Common myeloid progenitor, CD34-positive (primary cell): ENCODE results near the gene KRT83.

ENCODE experiments used
- CTCF ChIA-PET: fragments of 350-600 bp; sonication (Branson Sonifier 250); formaldehyde crosslinking; loops from one replicate; lab custom pipeline; 2021; ENCODE audit warnings: antibody characterized with exemption; lab: Charles Lee
- POLR2A ChIA-PET: fragments of 350-600 bp; sonication (Branson Sonifier 250); formaldehyde crosslinking; loops from one replicate; lab custom pipeline; 2021; ENCODE audit warnings: antibody characterized with exemption; lab: Charles Lee
- DNase-seq, 3 donors: peaks; one replicate each; pipeline versions ENCODE4 v3.0.0 to v3.0.0-alpha.2; 2013
- H3K27ac ChIP-seq, 2 experiments: 1 replicate in 1 of 2; 2 replicates in 1 of 2; pipeline ENCODE4 v1.7.0; 2013; ENCODE audit warnings: inconsistent platforms in 2 of 2, low read length in 2 of 2, mild to moderate bottlenecking in 2 of 2, low read depth in 1 of 2, moderate library complexity in 1 of 2; ENCODE audit not compliant: severe bottlenecking in 2 of 2, insufficient read depth in 1 of 2, poor library complexity in 1 of 2
- H3K27me3 ChIP-seq, 5 experiments: replicated peaks in 2 of 5; 1 replicate in 3 of 5; 2 replicates in 2 of 5; pipeline versions ENCODE4 v1.6.1 to v1.7.0; 2013; ENCODE audit warnings: low read length in 4 of 5, mild to moderate bottlenecking in 2 of 5, moderate library complexity in 2 of 5, inconsistent platforms in 1 of 5; ENCODE audit not compliant: insufficient read depth in 5 of 5, control insufficient read depth in 4 of 5
- H3K36me3 ChIP-seq, 4 experiments: 1 replicate in 2 of 4; 2 replicates in 2 of 4; pipeline versions ENCODE4 v1.6.1 to v1.7.0; 2013; ENCODE audit warnings: low read length in 3 of 4, control low read depth in 1 of 4, mild to moderate bottlenecking in 1 of 4; ENCODE audit not compliant: control insufficient read depth in 4 of 4, insufficient read depth in 4 of 4
- H3K4me1 ChIP-seq, 4 experiments: 1 replicate in 3 of 4; 2 replicates in 1 of 4; pipeline versions ENCODE4 v1.6.1 to v1.7.1; 2013; ENCODE audit warnings: low read length in 3 of 4, mild to moderate bottlenecking in 3 of 4, control low read depth in 1 of 4, inconsistent platforms in 1 of 4, moderate library complexity in 1 of 4; ENCODE audit not compliant: control insufficient read depth in 4 of 4, insufficient read depth in 4 of 4; ENCODE audit errors: control extremely low read depth in 1 of 4
- H3K4me3 ChIP-seq, 7 experiments: 1 replicate in 4 of 7; 2 replicates in 3 of 7; pipeline versions ENCODE4 v1.5.1 to v1.7.0; 2013; ENCODE audit warnings: mild to moderate bottlenecking in 7 of 7, low read length in 6 of 7, moderate library complexity in 6 of 7, inconsistent platforms in 2 of 7, low read depth in 2 of 7, control low read depth in 1 of 7; ENCODE audit not compliant: insufficient read depth in 4 of 7, control insufficient read depth in 1 of 7; ENCODE audit errors: extremely low read depth in 1 of 7
- H3K9me3 ChIP-seq, 5 experiments: 1 replicate in 4 of 5; 2 replicates in 1 of 5; pipeline versions ENCODE4 v1.6.1 to v1.7.1; 2013; ENCODE audit warnings: low read length in 4 of 5, mild to moderate bottlenecking in 2 of 5, inconsistent platforms in 1 of 5, low read depth in 1 of 5, moderate library complexity in 1 of 5; ENCODE audit not compliant: control insufficient read depth in 4 of 5, insufficient read depth in 2 of 5; ENCODE audit errors: control extremely low read depth in 1 of 5
- WGBS: methylation state at CpG from one replicate; pipeline ENCODE4 v1.1.5; 2013; ENCODE audit not compliant: insufficient coverage; 5-methylcytosine and 5-hydroxymethylcytosine counted together

KRT83 gene

DNA sequence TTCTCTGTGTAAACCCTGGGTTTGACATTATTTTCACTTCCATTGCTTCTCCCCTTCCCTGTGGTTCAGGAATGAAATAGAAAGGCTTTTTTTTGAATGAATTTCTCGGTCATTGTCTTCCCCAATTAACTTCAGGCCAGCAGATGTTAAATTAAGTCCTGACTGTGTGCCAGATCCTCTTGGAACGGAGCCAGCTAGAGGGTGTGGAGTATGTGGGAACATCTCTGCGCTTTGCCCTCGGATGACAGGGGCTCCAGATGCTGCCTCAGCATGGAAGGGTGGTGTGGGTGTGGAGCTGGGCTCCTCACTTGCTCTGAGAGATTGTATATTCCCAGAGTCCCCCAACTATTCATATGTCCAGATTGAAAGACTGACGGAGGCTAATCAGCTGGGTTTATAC is 33.0 kb upstream of the KRT83 start:
- no peaks in the 10 kb centered on the region for H3K9me3 ChIP-seq
- no peak for DNase-seq
- peaks cover 0 to 9% (median 0%) of the 10 kb centered on the region in 5 experiments for H3K27me3 ChIP-seq
- ChIA-PET CTCF (interaction anchor here (1.8 to 3.1 kb wide), 2 partner anchors 7 to 18 kb away, joined by 6 to 16 read pairs; no protein-coding TSS in a partner anchor), POLR2A (no interaction called here)
- H3K27ac ChIP-seq, result no peak overlapping the region
- H3K4me3 ChIP-seq, result no peak overlapping the region
- WGBS, result no CpG with 5 or more reads among the region's 5 CpGs
- no peaks in the 10 kb centered on the region for H3K36me3 ChIP-seq
- peaks cover 0 to 26% (median 9%) of the 10 kb centered on the region in 4 experiments for H3K4me1 ChIP-seq

DNA sequence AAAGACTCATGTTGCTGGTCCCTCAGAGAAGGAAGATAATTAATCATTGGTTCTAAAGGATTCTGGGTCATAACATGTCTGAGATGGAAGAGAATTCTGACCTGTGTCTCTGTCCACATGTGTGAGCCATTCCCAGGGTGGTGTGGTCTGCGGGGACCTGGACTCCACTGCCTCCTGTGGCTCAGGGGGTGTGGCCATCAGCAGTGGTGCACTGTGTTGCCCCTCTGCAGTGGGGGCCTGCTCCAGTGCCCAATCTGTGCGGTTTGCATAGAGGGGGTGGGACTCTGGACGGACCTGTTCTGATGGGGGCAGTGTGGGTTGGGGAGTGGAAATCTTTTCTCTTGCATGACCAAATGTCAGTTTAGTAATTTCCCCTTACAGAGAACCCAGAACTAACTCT is 32.6 kb upstream of the KRT83 start:
- ChIA-PET POLR2A (no interaction called here), CTCF (interaction anchor here (1.8 to 3.1 kb wide), 2 partner anchors 8 to 19 kb away, joined by 6 to 16 read pairs; no protein-coding TSS in a partner anchor)
- Histone ChIP-seq H3K36me3 (no peaks in the 10 kb centered on the region), H3K4me1 (peaks cover 0 to 24% (median 7%) of the 10 kb centered on the region in 4 experiments), H3K4me3 (no peak overlapping the region), H3K9me3 (no peaks in the 10 kb centered on the region), H3K27ac (no peak overlapping the region), H3K27me3 (peaks cover 0 to 9% (median 0%) of the 10 kb centered on the region in 5 experiments)
- 100% methylated on average over 1 of the region's 3 CpGs for WGBS
- DNase-seq, result no peak

DNA sequence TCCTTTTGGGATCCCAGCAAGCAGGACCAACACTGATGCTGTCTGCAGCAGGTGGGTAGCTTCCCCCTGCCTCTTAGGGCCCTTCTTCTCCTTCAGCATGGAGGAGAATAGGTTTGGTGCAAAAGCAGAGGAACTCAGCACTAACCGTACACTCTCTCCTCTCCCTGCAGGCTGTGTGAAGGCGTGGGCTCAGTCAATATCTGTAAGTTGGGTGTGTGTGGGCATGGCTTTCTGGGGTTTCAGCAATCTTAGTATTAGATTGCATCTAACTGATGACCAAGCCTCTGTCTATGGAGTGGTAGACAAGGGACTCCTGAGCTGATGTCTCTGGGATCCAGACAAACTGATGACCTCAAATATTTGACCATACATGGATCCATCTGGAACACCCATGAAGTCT is 31.8 kb upstream of the KRT83 start:
- ChIA-PET CTCF (interaction anchor here (1.2 to 3.1 kb wide), 6 partner anchors 8 to 196 kb away, joined by 3 to 16 read pairs (median 6); no protein-coding TSS in a partner anchor), POLR2A (no interaction called here)
- no peaks in the 10 kb centered on the region for H3K36me3 ChIP-seq
- no peak overlapping the region for H3K27ac ChIP-seq
- H3K4me3 ChIP-seq, result no peak overlapping the region
- H3K27me3 ChIP-seq, result peaks cover 0 to 13% (median 0%) of the 10 kb centered on the region in 5 experiments
- H3K9me3 ChIP-seq, result no peaks in the 10 kb centered on the region
- no CpG with 5 or more reads among the region's 2 CpGs for WGBS
- peaks cover 0 to 18% (median 7%) of the 10 kb centered on the region in 4 experiments for H3K4me1 ChIP-seq
- no peak for DNase-seq

DNA sequence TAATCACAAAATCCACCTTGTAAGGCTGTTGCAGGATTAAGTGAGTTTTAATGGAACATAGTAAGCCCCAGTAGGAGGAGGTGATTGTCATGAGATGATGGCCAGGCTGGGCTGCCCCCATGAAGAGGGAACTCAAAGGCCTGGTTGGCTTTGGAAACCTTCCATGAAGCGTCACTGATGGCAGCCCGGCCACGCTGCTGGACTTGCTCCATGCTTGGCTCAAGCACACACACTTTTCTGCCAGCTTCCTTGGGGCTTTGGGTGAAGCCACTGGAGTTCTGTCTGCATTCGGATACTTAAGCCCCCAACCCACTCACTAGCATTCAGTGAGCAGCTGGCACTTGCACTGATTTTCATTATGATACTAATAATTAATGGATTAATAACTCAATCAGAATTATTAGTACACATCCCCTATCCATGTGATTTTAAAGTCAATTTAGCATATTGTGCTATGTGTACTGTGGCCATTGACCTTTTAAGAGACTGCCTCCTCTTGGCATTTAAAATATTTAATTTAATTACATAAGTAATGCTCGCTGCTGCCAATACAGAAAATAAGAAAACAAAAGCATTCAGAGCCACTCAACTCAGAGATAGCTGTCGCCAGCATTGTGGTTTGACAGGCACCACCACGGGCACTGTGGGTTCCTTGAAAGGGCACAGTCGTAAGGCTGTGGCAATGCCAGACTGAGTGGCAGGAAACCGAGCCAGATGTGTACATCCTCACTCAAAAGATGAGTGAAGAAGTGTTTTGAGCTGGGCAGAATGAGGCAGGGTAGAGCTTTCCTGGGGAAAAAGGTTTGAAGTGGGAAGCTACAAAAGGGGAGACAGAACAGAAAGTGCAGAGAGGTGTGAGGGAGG is 30.2 kb upstream of the KRT83 start:
- ChIA-PET CTCF (interaction anchor here (0.7 to 3.1 kb wide), 12 partner anchors 10 to 527 kb away, joined by 3 to 16 read pairs (median 6); no protein-coding TSS in a partner anchor), POLR2A (no interaction called here)
- Histone ChIP-seq H3K27ac (no peak overlapping the region), H3K4me3 (no peak overlapping the region), H3K4me1 (peaks cover 0 to 18% (median 7%) of the 10 kb centered on the region in 4 experiments), H3K27me3 (peaks cover 0 to 13% (median 0%) of the 10 kb centered on the region in 5 experiments), H3K36me3 (no peaks in the 10 kb centered on the region), H3K9me3 (no peaks in the 10 kb centered on the region)
- peak; percentile 52 to 88 (median 87) for DNase-seq
- 45% methylated on average over 6 of the region's 9 CpGs for WGBS

DNA sequence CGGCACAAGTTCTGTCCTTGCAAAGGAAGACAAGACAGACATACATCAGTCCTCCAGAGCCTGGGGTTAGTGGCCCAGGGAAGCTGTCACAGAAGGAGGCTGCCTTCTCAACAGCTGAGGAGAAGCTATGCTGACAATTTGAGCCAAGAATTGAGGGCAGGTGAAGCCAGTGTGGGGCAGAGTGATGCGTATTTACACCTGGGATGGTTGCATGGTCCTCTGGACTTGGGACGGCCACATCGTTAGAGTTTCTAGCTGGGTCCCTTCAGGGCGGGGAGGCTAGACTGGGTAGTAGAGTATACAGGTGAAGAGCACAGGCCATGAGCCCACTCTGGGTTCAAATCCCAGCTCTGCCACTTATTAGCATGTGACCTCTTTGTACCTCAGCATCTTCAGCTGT is 29.6 kb upstream of the KRT83 start:
- Histone ChIP-seq H3K9me3 (no peaks in the 10 kb centered on the region), H3K27ac (no peak overlapping the region), H3K4me1 (peaks cover 0 to 18% (median 7%) of the 10 kb centered on the region in 4 experiments), H3K36me3 (no peaks in the 10 kb centered on the region), H3K27me3 (peaks cover 0 to 16% (median 0%) of the 10 kb centered on the region in 5 experiments), H3K4me3 (no peak overlapping the region)
- ChIA-PET CTCF (interaction anchor here (0.7 to 2.9 kb wide), 13 partner anchors 9 to 528 kb away, joined by 3 to 10 read pairs (median 4); no protein-coding TSS in a partner anchor), POLR2A (no interaction called here)
- no peak for DNase-seq
- 96% methylated on average over 4 of the region's 5 CpGs for WGBS

DNA sequence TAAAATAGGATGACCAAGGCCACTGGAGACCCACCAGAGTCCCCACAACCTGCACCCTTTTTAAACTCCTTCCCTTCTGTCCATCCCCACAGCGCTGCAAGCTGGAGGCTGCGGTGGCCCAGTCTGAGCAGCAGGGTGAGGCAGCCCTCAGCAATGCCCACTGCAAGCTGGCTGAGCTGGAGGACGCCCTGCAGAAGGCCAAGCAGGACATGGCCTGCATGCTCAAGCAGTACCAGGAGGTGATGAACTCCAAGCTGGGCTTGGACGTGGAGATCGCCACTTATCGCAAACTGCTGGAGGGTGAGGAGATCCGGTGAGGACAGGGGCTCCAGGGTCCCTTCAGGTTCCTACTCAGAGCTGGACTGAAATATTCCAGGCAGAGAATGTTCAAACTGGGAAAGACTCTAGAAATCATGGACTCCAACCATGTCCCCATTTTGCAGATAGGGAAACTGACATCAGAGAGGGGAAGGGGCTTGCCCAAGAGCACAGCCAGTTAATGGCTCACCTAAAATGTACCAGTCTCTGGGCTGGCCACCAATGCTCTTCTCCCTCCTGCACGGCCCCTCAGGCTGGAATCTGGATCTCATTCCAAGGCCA is 28.9 kb upstream of the KRT83 start:
- ChIA-PET CTCF (interaction anchor here (0.7 to 2.9 kb wide), 11 partner anchors 9 to 529 kb away, joined by 3 to 10 read pairs (median 4); no protein-coding TSS in a partner anchor), POLR2A (no interaction called here)
- Histone ChIP-seq H3K4me1 (peaks cover 0 to 18% (median 7%) of the 10 kb centered on the region in 4 experiments), H3K36me3 (no peaks in the 10 kb centered on the region), H3K9me3 (no peaks in the 10 kb centered on the region), H3K27me3 (peaks cover 0 to 17% (median 0%) of the 10 kb centered on the region in 5 experiments), H3K27ac (no peak overlapping the region), H3K4me3 (no peak overlapping the region)
- no peak for DNase-seq
- WGBS, result 94% methylated on average over 7 of the region's 8 CpGs
